ENCODE measurements around the gene KCTD3. TPM values are rescaled to one million over a fixed set of nuclear protein-coding genes. Genes with fewer than 3 reads are reported as not detected.

The KCTD3 gene
- total RNA-seq, 1 donor from 2014 or later, result 25.2 TPM

GRCh38 chr1:215631040-215631439 is 63.9 kb downstream of the KCTD3 start:
- no peaks in the 10 kb centered on the region for H3K9me3 Mint-ChIP-seq (ENCODE audit: unreplicated experiment)
- H3K4me1 Mint-ChIP-seq (ENCODE audit: low read depth, unreplicated experiment), result no peaks in the 10 kb centered on the region
- H3K27ac ChIP-seq (ENCODE audit: low read depth, low read length), result no peak overlapping the region
- no peak overlapping the region for H3K27ac Mint-ChIP-seq (ENCODE audit: unreplicated experiment)
- no peaks in the 10 kb centered on the region for H4K20me1 ChIP-seq (ENCODE audit: insufficient read depth, low read length)
- no peaks in the 10 kb centered on the region for H3K4me1 ChIP-seq (ENCODE audit: insufficient read depth, low read length)
- no peaks in the 10 kb centered on the region for H3K27me3 Mint-ChIP-seq (ENCODE audit: low read depth, unreplicated experiment)
- H3K4me3 ChIP-seq (ENCODE audit: insufficient read depth, low read depth, low read length), result no peak overlapping the region
- H3K9ac ChIP-seq (ENCODE audit: low read length), result no peak overlapping the region
- H3K36me3 Mint-ChIP-seq (ENCODE audit: low read depth, unreplicated experiment), result no peaks in the 10 kb centered on the region
- H3K9me3 ChIP-seq (ENCODE audit: insufficient read depth, low read depth, low read length), result no peaks in the 10 kb centered on the region
- no peaks in the 10 kb centered on the region for H3K36me3 ChIP-seq (ENCODE audit: insufficient read depth, low read length)
- H2AFZ ChIP-seq (ENCODE audit: low read depth, low read length), result no peak overlapping the region
- no peaks in the 10 kb centered on the region for H3K79me2 ChIP-seq (ENCODE audit: insufficient read depth, low read length)
- H3K27me3 ChIP-seq (ENCODE audit: insufficient read depth, low read length), result no peaks in the 10 kb centered on the region
- H3K4me3 Mint-ChIP-seq (ENCODE audit: unreplicated experiment), result no peak overlapping the region
- FAIRE-seq (no peak), DNase-seq (ENCODE audit: low read depth) (no peak)
- H3K4me2 ChIP-seq (ENCODE audit: low read length), result no peak overlapping the region
- TF ChIP-seq CTCF (IDR thresholded peaks at IDR 0.05; ENCODE audit: insufficient read depth, low read depth, low read length) (no peak), EZH2 (IDR thresholded peaks at IDR 0.05; ENCODE audit: insufficient read depth, low read length) (no peak)

- H3K9me3 Mint-ChIP-seq (ENCODE audit: unreplicated experiment), result no peaks in the 10 kb centered on the region
Measured at GRCh38 chr1:215631489-215631888, 64.4 kb downstream of the KCTD3 start.

More at GRCh38 chr1:215631489-215631888, 64.4 kb downstream of the KCTD3 start:
- Histone ChIP-seq H3K27ac (ENCODE audit: low read depth, low read length) (no peak overlapping the region), H3K79me2 (ENCODE audit: insufficient read depth, low read length) (no peaks in the 10 kb centered on the region), H3K27me3 (ENCODE audit: insufficient read depth, low read length) (no peaks in the 10 kb centered on the region), H4K20me1 (ENCODE audit: insufficient read depth, low read length) (no peaks in the 10 kb centered on the region), H3K36me3 (ENCODE audit: insufficient read depth, low read length) (no peaks in the 10 kb centered on the region), H3K9me3 (ENCODE audit: insufficient read depth, low read depth, low read length) (no peaks in the 10 kb centered on the region), H2AFZ (ENCODE audit: low read depth, low read length) (no peak overlapping the region), H3K4me3 (ENCODE audit: insufficient read depth, low read depth, low read length) (no peak overlapping the region), H3K9ac (ENCODE audit: low read length) (no peak overlapping the region), H3K4me2 (ENCODE audit: low read length) (no peak overlapping the region), H3K4me1 (ENCODE audit: insufficient read depth, low read length) (peaks cover 2% of the 10 kb centered on the region)
- DNase-seq (ENCODE audit: low read depth), result no peak
- Mint-ChIP-seq H3K4me1 (ENCODE audit: low read depth, unreplicated experiment) (no peaks in the 10 kb centered on the region), H3K4me3 (ENCODE audit: unreplicated experiment) (no peak overlapping the region), H3K27ac (ENCODE audit: unreplicated experiment) (no peak overlapping the region), H3K36me3 (ENCODE audit: low read depth, unreplicated experiment) (no peaks in the 10 kb centered on the region), H3K27me3 (ENCODE audit: low read depth, unreplicated experiment) (no peaks in the 10 kb centered on the region)
- no peak for FAIRE-seq
- TF ChIP-seq CTCF (IDR thresholded peaks at IDR 0.05; ENCODE audit: insufficient read depth, low read depth, low read length), result no peak
- no peak for TF ChIP-seq EZH2 (IDR thresholded peaks at IDR 0.05; ENCODE audit: insufficient read depth, low read length)
